Glutamatergic neuron (in vitro differentiated cells): ENCODE data around the gene FUBP3. TPM values are rescaled to one million over a fixed set of nuclear protein-coding genes. Genes with fewer than 3 reads are reported as not detected.

ENCODE experiments used
- DNase-seq: peaks from one replicate; pipeline ENCODE4 v3.0.0; 2022
- H3K27ac Mint-ChIP-seq: one replicate; pipeline ENCODE4 v1.8.0; 2020; ENCODE audit warnings: mild to moderate bottlenecking, mixed read lengths, inconsistent platforms; ENCODE audit not compliant: unreplicated experiment
- H3K27me3 Mint-ChIP-seq: one replicate; pipeline ENCODE4 v1.8.0; 2020; ENCODE audit warnings: mild to moderate bottlenecking, moderate library complexity, mixed read lengths, inconsistent platforms; ENCODE audit not compliant: unreplicated experiment
- H3K36me3 Mint-ChIP-seq: one replicate; pipeline ENCODE4 v1.8.0; 2020; ENCODE audit warnings: mild to moderate bottlenecking, mixed read lengths, inconsistent platforms; ENCODE audit not compliant: unreplicated experiment
- H3K4me1 Mint-ChIP-seq: one replicate; pipeline ENCODE4 v1.8.0; 2020; ENCODE audit warnings: mild to moderate bottlenecking, low read depth, mixed read lengths, inconsistent platforms; ENCODE audit not compliant: unreplicated experiment
- H3K4me3 Mint-ChIP-seq: one replicate; pipeline ENCODE4 v1.8.0; 2020; ENCODE audit warnings: mild to moderate bottlenecking, mixed read lengths, inconsistent platforms; ENCODE audit not compliant: unreplicated experiment
- H3K9me3 Mint-ChIP-seq: one replicate; pipeline ENCODE4 v1.8.0; 2020; ENCODE audit warnings: mild to moderate bottlenecking, moderate library complexity, mixed read lengths, inconsistent platforms; ENCODE audit not compliant: unreplicated experiment
- CTCF ChIP-seq: fragments of 200-600 bp; sonication (generic); IDR thresholded peaks from one replicate; pipeline ENCODE4 v1.5.0; 2021; ENCODE audit not compliant: partially characterized antibody, unreplicated experiment
- total RNA-seq: library from RNA; stranded (reverse); fragmentation: NEBNext Ultra II Directional; extraction: Animal tissue kit (Norgen Biotek cat#: 25700); gene quantifications from one replicate; pipeline ENCODE4 v1.2.1, GENCODE V29; 2021; ENCODE audit not compliant: unreplicated experiment

The FUBP3 gene
- total RNA-seq, 1 donor from 2014 or later, result 76.8 TPM

DNA sequence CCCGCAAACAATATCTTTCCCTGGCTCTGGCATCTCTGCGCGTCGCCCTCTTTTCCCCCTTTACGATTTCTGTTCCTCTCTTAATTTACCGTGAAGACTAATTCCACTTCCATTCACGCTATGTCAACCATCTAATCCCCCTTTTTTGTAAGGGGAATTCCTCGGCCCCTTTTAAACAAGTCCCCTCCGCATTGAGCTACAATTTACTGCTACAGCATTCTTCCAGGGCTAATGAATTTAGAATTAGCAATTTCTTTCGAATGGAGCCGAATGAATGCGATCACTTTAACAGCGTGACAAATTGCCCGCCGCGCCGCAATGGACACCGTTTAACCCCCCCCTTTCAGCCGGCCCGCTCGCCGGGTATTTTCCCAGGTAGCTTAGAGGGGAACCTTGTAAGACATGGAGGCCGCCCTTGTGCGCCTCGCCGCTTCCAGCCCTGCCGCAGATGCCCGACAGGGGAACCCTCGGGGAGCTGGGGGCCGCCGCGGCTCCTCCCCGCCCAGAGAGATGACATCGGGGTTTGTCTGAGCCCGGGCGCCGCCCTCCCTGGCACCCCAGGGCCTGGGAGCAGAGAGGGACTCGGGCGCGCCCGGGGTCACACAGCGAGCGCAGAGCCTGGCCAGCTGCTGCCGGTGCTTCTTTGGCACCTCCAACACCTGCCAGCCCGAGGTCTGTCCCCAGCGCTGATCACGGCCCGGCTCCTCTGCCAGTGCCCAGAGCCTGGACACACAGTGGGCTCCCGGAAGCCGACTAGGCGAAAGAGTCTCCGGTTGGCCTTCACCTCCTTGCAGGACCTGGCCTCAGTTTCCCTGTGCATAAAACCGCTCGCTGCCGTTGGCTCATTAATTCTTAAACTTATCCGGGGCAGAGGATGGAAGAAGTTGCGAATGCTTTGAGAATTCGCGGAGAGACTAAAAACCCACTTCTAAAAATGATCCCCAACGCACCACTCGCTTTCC is 86.3 kb downstream of the FUBP3 start:
- peak overlapping the region; percentile 76 for H3K4me3 Mint-ChIP-seq
- peak; percentile 46 for DNase-seq

GRCh38 chr9:130666393-130667119 is 87.2 kb downstream of the FUBP3 start:
- peaks cover 25% of the 10 kb centered on the region for H3K27me3 Mint-ChIP-seq
- H3K36me3 Mint-ChIP-seq, result no peaks in the 10 kb centered on the region
- no peak overlapping the region for H3K27ac Mint-ChIP-seq
- no peak overlapping the region for H3K4me3 Mint-ChIP-seq
- no peak for TF ChIP-seq CTCF
- DNase-seq, result peak; percentile 41
- peaks cover 10% of the 10 kb centered on the region for H3K4me1 Mint-ChIP-seq
- peaks cover 12% of the 10 kb centered on the region for H3K9me3 Mint-ChIP-seq

More for the DNA sequence above, 86.3 kb downstream of the FUBP3 start:
- Mint-ChIP-seq H3K4me1 (peaks cover 10% of the 10 kb centered on the region), H3K9me3 (peaks cover 11% of the 10 kb centered on the region), H3K27ac (no peak overlapping the region), H3K27me3 (peaks cover 25% of the 10 kb centered on the region), H3K36me3 (no peaks in the 10 kb centered on the region)
- TF ChIP-seq CTCF, result no peak

DNA sequence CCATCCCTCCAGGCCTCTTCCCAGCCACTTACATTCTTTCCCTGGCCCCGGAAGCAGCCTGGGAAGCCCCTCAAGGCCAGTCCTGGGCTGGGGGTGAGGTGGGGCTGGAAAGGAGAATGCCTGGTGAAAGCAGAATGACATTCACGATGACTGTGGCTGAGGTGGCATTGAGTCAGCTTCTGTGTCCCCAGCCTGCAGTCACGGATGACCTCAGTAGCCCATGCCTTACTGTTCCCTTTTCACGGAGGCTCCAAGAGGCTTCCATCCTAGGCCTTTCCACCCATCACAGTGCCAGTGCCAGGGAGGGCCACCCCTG is 87.7 kb downstream of the FUBP3 start:
- H3K9me3 Mint-ChIP-seq, result peaks cover 12% of the 10 kb centered on the region
- TF ChIP-seq CTCF, result no peak
- H3K36me3 Mint-ChIP-seq, result no peaks in the 10 kb centered on the region
- H3K27me3 Mint-ChIP-seq, result peaks cover 24% of the 10 kb centered on the region
- no peak overlapping the region for H3K4me3 Mint-ChIP-seq
- DNase-seq, result no peak
- no peak overlapping the region for H3K27ac Mint-ChIP-seq
- peaks cover 12% of the 10 kb centered on the region for H3K4me1 Mint-ChIP-seq

- peaks cover 15% of the 10 kb centered on the region for H3K9me3 Mint-ChIP-seq
- peaks cover 24% of the 10 kb centered on the region for H3K27me3 Mint-ChIP-seq
- no peak for DNase-seq
- no peak for TF ChIP-seq CTCF
- H3K4me3 Mint-ChIP-seq, result no peak overlapping the region
- H3K27ac Mint-ChIP-seq, result no peak overlapping the region
- peaks cover 22% of the 10 kb centered on the region for H3K4me1 Mint-ChIP-seq
- H3K36me3 Mint-ChIP-seq, result no peaks in the 10 kb centered on the region
Observed at GRCh38 chr9:130668196-130668595, 88.8 kb downstream of the FUBP3 start.
